Sigmoid colon (tissue), 7 donors: ENCODE measurements around the gene ZRANB1. TPM values are rescaled to one million over a fixed set of nuclear protein-coding genes. Genes with fewer than 3 reads are reported as not detected.

Experiments used
- DNase-seq: peaks from one replicate; pipeline ENCODE4 v3.0.0-alpha.2; 2019
- H3K27ac ChIP-seq, 4 donors: fragments of 200-600 bp; sonication (generic); one replicate each; pipeline ENCODE4 v1.5.1; 2016 to 2019; ENCODE audit warnings: mild to moderate bottlenecking in 1 of 4
- H3K27me3 ChIP-seq, 3 donors: fragments of 200-600 bp; sonication (generic); one replicate each; pipeline ENCODE4 v1.5.1; 2019; ENCODE audit warnings: mild to moderate bottlenecking in 1 of 3
- H3K36me3 ChIP-seq, 4 donors: fragments of 200-600 bp; sonication (generic); one replicate each; pipeline ENCODE4 v1.5.1; 2016 to 2019
- H3K4me1 ChIP-seq, 4 donors: fragments of 200-600 bp; sonication (generic); one replicate each; pipeline ENCODE4 v1.5.1; 2017 to 2019
- H3K4me3 ChIP-seq, 4 donors: fragments of 200-600 bp; sonication (generic); one replicate each; pipeline ENCODE4 v1.5.1; 2017 to 2019; ENCODE audit warnings: mild to moderate bottlenecking in 2 of 4, moderate library complexity in 1 of 4
- H3K9me3 ChIP-seq, 4 donors: fragments of 200-600 bp in 3 of 4; sonication (generic) in 3 of 4; one replicate each; pipeline versions ENCODE4 v1.5.1 to v1.6.1; 2013 to 2019
- EP300 ChIP-seq, 4 donors: sonication (generic); formaldehyde crosslinking; IDR thresholded peaks; one replicate each; pipeline ENCODE4 v1.6.1; 2017; ENCODE audit warnings: antibody characterized with exemption in 4 of 4
- POLR2A ChIP-seq, 2 donors: fragments of 450-650 bp; IDR thresholded peaks; one replicate each; pipeline ENCODE4 v1.6.1; 2016; ENCODE audit warnings: antibody characterized with exemption in 2 of 2, mild to moderate bottlenecking in 2 of 2, moderate library complexity in 2 of 2
- POLR2AphosphoS5 ChIP-seq, 4 donors: sonication (generic); formaldehyde crosslinking; IDR thresholded peaks; one replicate each; pipeline ENCODE4 v1.6.1; 2017; ENCODE audit warnings: antibody characterized with exemption in 4 of 4
- whole genome bisulfite sequencing, 2 donors: extraction: QIAGEN DNeasy Blood & Tissue Kit; methylation state at CpG; one replicate each; pipeline ENCODE4 v1.1.7; 2013; 5-methylcytosine and 5-hydroxymethylcytosine counted together
- intact Hi-C: fragments of 100-400 bp; cut with DNase I; formaldehyde crosslinking; loops from one replicate; pipeline ENCODE4 v1.15.1; 2023
- polyA plus RNA-seq, 3 donors: library from polyadenylated mRNA; stranded (reverse); fragments of 200-250 nt; gene quantifications; one replicate each; pipeline ENCODE4 v1.2.3, GENCODE V29; 2013
- total RNA-seq, 4 donors: library from RNA; depleted of rRNA; stranded (reverse); fragments of >200 nt; gene quantifications; one replicate each; pipeline ENCODE4 v1.1.0, GENCODE V29; 2016
- TF ChIP-seq, protein P1 (sequence below), 4 experiments: fragments of 450-650 bp in 3 of 4; fragments of 200-600 bp in 1 of 4; IDR thresholded peaks; one replicate each; pipeline ENCODE4 v1.5.1; 2016 to 2019; ENCODE audit warnings: antibody characterized with exemption in 4 of 4, mild to moderate bottlenecking in 3 of 4, moderate library complexity in 2 of 4
- donor health status: healthy with polysubstance abuse.
- donor health status: Bipolar disorder and iron deficiency.
- donor health status: healthy.

The ZRANB1 gene
- total and polyA plus RNA-seq, 7 donors = 6.7 to 49.0 (median 38.0) TPM

GRCh38 chr10:124917428-124918190 lies 24.3 kb upstream of the ZRANB1 start:
- peak overlapping the region; percentile 72 to 94 (median 87) for H3K4me3 ChIP-seq
- intact Hi-C loops = loop anchor here (5.0 to 10.0 kb wide), 6 partner anchors 40 to 385 kb away; partner anchors contain the start of gene FAM53B
- no peak for TF ChIP-seq EP300 (IDR thresholded peaks at IDR 0.05)
- TF ChIP-seq POLR2AphosphoS5 (IDR thresholded peaks at IDR 0.05) = peak; percentile 36 to 77 (median 65)
- TF ChIP-seq, protein P1, sequence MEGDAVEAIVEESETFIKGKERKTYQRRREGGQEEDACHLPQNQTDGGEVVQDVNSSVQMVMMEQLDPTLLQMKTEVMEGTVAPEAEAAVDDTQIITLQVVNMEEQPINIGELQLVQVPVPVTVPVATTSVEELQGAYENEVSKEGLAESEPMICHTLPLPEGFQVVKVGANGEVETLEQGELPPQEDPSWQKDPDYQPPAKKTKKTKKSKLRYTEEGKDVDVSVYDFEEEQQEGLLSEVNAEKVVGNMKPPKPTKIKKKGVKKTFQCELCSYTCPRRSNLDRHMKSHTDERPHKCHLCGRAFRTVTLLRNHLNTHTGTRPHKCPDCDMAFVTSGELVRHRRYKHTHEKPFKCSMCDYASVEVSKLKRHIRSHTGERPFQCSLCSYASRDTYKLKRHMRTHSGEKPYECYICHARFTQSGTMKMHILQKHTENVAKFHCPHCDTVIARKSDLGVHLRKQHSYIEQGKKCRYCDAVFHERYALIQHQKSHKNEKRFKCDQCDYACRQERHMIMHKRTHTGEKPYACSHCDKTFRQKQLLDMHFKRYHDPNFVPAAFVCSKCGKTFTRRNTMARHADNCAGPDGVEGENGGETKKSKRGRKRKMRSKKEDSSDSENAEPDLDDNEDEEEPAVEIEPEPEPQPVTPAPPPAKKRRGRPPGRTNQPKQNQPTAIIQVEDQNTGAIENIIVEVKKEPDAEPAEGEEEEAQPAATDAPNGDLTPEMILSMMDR (IDR thresholded peaks at IDR 0.05) = no peak
- peak in 1 of 2 donors; percentile 44 for TF ChIP-seq POLR2A (IDR thresholded peaks at IDR 0.05)
- H3K36me3 ChIP-seq = no peaks in the 10 kb centered on the region
- H3K4me1 ChIP-seq = peaks cover 0 to 45% (median 40%) of the 10 kb centered on the region in 4 donors
- peak; percentile 81 for DNase-seq
- no peaks in the 10 kb centered on the region for H3K27me3 ChIP-seq
- H3K27ac ChIP-seq = peak overlapping the region; percentile 93 to 100 (median 96)
- no peaks in the 10 kb centered on the region for H3K9me3 ChIP-seq
- WGBS, 2 donors = 1% methylated on average over 46 of the region's 46 CpGs

- intact Hi-C loops = loop anchor here (5.0 to 10.0 kb wide), 6 partner anchors 39 to 386 kb away; partner anchors contain the start of gene FAM53B
- DNase-seq = no peak
- WGBS, 2 donors = 19 to 33% methylated on average over 15 of the region's 15 CpGs
- Histone ChIP-seq H3K27me3 (no peaks in the 10 kb centered on the region), H3K36me3 (peaks cover 0 to 6% (median 1%) of the 10 kb centered on the region in 4 donors), H3K4me1 (peaks cover 0 to 49% (median 40%) of the 10 kb centered on the region in 4 donors), H3K9me3 (no peaks in the 10 kb centered on the region), H3K27ac (peak overlapping the region; percentile 93 to 100 (median 96)), H3K4me3 (peak overlapping the region; percentile 72 to 94 (median 87))
- no peak for TF ChIP-seq EP300 (IDR thresholded peaks at IDR 0.05)
Observed at GRCh38 chr10:124918191-124918830, 23.6 kb upstream of the ZRANB1 start.

DNA sequence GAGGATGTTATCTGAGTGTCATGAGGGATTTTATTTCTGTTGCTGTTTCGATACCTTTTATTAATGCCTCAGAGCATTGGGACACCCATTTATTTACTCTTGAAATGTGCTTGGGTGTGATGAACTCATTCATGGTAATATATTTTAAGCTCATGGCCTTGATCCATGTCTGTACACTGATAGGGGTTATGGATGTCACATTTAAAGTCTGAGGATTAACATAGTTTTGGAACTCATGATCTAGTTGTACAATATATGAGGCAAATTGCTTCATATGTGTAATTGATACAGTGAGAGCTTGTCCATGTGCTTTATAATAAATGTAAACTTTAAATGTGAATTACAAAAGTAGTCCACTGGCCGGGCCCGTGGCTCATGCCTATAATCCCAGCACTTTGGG lies 23.0 kb upstream of the ZRANB1 start:
- Histone ChIP-seq H3K36me3 (peaks cover 0 to 9% (median 2%) of the 10 kb centered on the region in 4 donors), H3K9me3 (no peaks in the 10 kb centered on the region), H3K4me1 (peaks cover 0 to 49% (median 40%) of the 10 kb centered on the region in 4 donors), H3K27me3 (no peaks in the 10 kb centered on the region), H3K27ac (peak overlapping the region; percentile 93 to 100 (median 96)), H3K4me3 (peak overlapping the region in 2 of 4 donors; percentile 82 to 92)
- intact Hi-C loops = loop anchor here (5.0 to 10.0 kb wide), 6 partner anchors 38 to 387 kb away; partner anchors contain the start of gene FAM53B
- 70 to 77% methylated on average over 3 of the region's 3 CpGs for WGBS, 2 donors
- no peak for DNase-seq
- TF ChIP-seq POLR2A (IDR thresholded peaks at IDR 0.05) (no peak), POLR2AphosphoS5 (IDR thresholded peaks at IDR 0.05) (no peak), EP300 (IDR thresholded peaks at IDR 0.05) (no peak)
- TF ChIP-seq, protein P1 (IDR thresholded peaks at IDR 0.05) = no peak

- Histone ChIP-seq H3K27me3 (no peaks in the 10 kb centered on the region), H3K4me3 (no peak overlapping the region), H3K4me1 (peaks cover 0 to 61% (median 43%) of the 10 kb centered on the region in 4 donors), H3K9me3 (no peaks in the 10 kb centered on the region), H3K27ac (peak overlapping the region in 2 of 4 donors; percentile 1 to 15), H3K36me3 (peaks cover 0 to 9% (median 2%) of the 10 kb centered on the region in 4 donors)
- 88 to 96% methylated on average over 1 of the region's 1 CpG for WGBS, 2 donors
- TF ChIP-seq, protein P1 (IDR thresholded peaks at IDR 0.05) = no peak
- TF ChIP-seq POLR2A (IDR thresholded peaks at IDR 0.05) (no peak), EP300 (IDR thresholded peaks at IDR 0.05) (no peak), POLR2AphosphoS5 (IDR thresholded peaks at IDR 0.05) (no peak)
- no peak for DNase-seq
- intact Hi-C loops = no loop called here
Observed at GRCh38 chr10:124921261-124921660, 20.7 kb upstream of the ZRANB1 start.

GRCh38 chr10:124923684-124924083 lies 18.2 kb upstream of the ZRANB1 start:
- H3K36me3 ChIP-seq = peaks cover 0 to 21% (median 2%) of the 10 kb centered on the region in 4 donors
- no peaks in the 10 kb centered on the region for H3K9me3 ChIP-seq
- no peak for DNase-seq
- H3K4me1 ChIP-seq = peaks cover 0 to 54% (median 44%) of the 10 kb centered on the region in 4 donors
- TF ChIP-seq EP300 (IDR thresholded peaks at IDR 0.05) = no peak
- TF ChIP-seq, protein P1 (IDR thresholded peaks at IDR 0.05) = no peak
- no peak for TF ChIP-seq POLR2A (IDR thresholded peaks at IDR 0.05)
- TF ChIP-seq POLR2AphosphoS5 (IDR thresholded peaks at IDR 0.05) = no peak
- WGBS, 2 donors = 95 to 96% methylated on average over 5 of the region's 5 CpGs
- intact Hi-C loops = no loop called here
- no peak overlapping the region for H3K27ac ChIP-seq
- no peak overlapping the region for H3K4me3 ChIP-seq
- no peaks in the 10 kb centered on the region for H3K27me3 ChIP-seq
